ENCODE data around the gene CDIP1. TPM values are rescaled to one million over a fixed set of nuclear protein-coding genes. Genes with fewer than 3 reads are reported as not detected.
A peak's percentile ranks its signal among the peaks of the same experiment; 100 is the strongest.

The CDIP1 gene
- total RNA-seq, 2 experiments from 2014 or later, result 31.9 to 35.7 TPM

- peaks cover 5% of the 10 kb centered on the region for H3K36me3 Mint-ChIP-seq (ENCODE audit: low read depth)
- H3K27me3 Mint-ChIP-seq (ENCODE audit: low read depth), result no peaks in the 10 kb centered on the region
- peak; percentile 95 for DNase-seq
- H3K9me3 Mint-ChIP-seq, result no peaks in the 10 kb centered on the region
- intact Hi-C loops (cut with micrococcal nuclease), result loop anchor here (1.0 to 5.0 kb wide), 10 partner anchors 29 to 482 kb away; partner anchors contain the start of genes CDIP1, DNAJA3, MGRN1 and NUDT16L1
- H3K4me1 Mint-ChIP-seq (ENCODE audit: low read depth), result peaks cover 42% of the 10 kb centered on the region
- CTCF ChIA-PET, result interaction anchor here (0.5 to 5.4 kb wide), 10 partner anchors 9 to 183 kb away, joined by 3 to 32 read pairs (median 4); no protein-coding TSS in a partner anchor
- peak within 1 kb of the TSS; percentile 82 for H3K27ac Mint-ChIP-seq
- peak within 1 kb of the TSS; percentile 89 for H3K4me3 Mint-ChIP-seq
Observed at GRCh38 chr16:4475880-4476788, 62.4 kb downstream of the CDIP1 start, which contains the start of gene HMOX2. Gene HMOX2 (plus strand): TSS chr16:4476398. CDS start chr16:4505525, 29,127 bp downstream.

DNA sequence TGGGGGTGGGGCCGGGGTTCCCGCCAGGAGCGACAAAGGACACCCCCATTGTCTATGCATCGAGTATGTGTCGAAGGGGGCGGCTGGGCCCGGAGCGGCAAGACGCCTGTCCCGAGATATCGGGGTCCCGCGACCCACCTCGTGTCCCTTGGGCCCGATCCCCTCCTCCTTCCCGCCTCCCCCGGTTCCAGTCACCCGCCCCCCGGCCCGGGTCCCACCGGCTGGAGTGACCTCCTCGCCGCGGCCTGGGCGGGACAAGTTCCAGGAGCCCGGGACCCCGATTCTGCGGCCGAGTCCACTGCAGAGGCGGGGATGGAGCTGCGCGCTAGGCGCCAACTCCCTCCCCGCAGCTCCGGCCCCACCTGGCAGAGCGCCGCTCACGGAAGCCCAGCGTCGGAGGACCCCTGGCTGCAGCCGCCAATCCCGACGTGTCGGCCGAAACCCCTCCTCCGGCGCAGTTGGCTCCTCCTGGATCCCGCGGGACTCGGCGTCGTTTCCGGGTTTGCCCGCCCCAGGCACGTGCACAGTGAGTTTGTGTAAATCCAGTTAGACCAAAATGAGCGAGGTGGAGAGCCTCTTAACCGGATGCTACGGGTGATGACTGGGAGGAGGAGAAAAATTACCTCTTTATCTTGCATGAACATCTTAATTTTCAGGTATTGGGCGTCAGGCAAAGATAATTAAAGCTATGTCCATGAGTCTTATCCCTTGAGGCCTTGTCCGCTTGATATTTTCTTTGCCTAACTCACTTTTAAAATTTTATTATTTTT, 64.2 kb downstream of the CDIP1 start, which contains the start of gene NMRAL1:
Gene NMRAL1, minus strand, starts transcription at position 434 of the 770 bp plus-strand sequence. CDS start 493 bp downstream, outside the sequence.
- peaks cover 5% of the 10 kb centered on the region for H3K36me3 Mint-ChIP-seq (ENCODE audit: low read depth)
- peaks cover 41% of the 10 kb centered on the region for H3K4me1 Mint-ChIP-seq (ENCODE audit: low read depth)
- DNase-seq, result peak; percentile 95
- H3K27me3 Mint-ChIP-seq (ENCODE audit: low read depth), result no peaks in the 10 kb centered on the region
- H3K9me3 Mint-ChIP-seq, result no peaks in the 10 kb centered on the region
- intact Hi-C loops (cut with micrococcal nuclease), result no loop called here
- peak within 1 kb of the TSS; percentile 89 for H3K4me3 Mint-ChIP-seq
- H3K27ac Mint-ChIP-seq, result peak within 1 kb of the TSS; percentile 82
- CTCF ChIA-PET, result interaction anchor here (5.4 kb wide), 1 partner anchor 32 kb away, joined by 32 read pairs; no protein-coding TSS in a partner anchor

DNA sequence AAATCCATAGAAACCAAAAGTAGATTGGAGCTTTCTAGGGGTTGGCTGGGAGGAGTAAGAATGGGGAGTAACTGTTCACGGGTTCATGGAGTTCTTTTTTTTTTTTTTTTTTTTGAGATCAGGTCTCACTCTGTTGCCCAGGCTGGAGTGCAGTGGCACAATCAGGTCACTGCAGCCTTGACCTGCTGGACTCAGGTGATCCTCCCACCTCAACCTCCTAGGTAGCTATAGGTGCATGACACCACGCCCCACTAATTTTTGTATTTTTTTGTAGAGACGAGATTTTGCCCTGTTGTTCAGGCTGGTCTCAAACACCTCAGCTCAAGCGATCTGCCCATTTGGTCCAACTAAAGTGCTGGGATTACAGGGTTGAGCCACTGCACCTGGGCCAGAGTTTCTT, 65.7 kb downstream of the CDIP1 start:
- intact Hi-C loops (cut with micrococcal nuclease), result no loop called here
- H3K4me1 Mint-ChIP-seq (ENCODE audit: low read depth), result peaks cover 32% of the 10 kb centered on the region
- no peak overlapping the region for H3K4me3 Mint-ChIP-seq
- CTCF ChIA-PET, result interaction anchor here (0.6 to 1.5 kb wide), 2 partner anchors 33 to 68 kb away, joined by 3 read pairs; no protein-coding TSS in a partner anchor
- H3K36me3 Mint-ChIP-seq (ENCODE audit: low read depth), result peaks cover 7% of the 10 kb centered on the region
- H3K9me3 Mint-ChIP-seq, result no peaks in the 10 kb centered on the region
- no peak for DNase-seq
- no peaks in the 10 kb centered on the region for H3K27me3 Mint-ChIP-seq (ENCODE audit: low read depth)
- peak overlapping the region; percentile 50 for H3K27ac Mint-ChIP-seq

DNA sequence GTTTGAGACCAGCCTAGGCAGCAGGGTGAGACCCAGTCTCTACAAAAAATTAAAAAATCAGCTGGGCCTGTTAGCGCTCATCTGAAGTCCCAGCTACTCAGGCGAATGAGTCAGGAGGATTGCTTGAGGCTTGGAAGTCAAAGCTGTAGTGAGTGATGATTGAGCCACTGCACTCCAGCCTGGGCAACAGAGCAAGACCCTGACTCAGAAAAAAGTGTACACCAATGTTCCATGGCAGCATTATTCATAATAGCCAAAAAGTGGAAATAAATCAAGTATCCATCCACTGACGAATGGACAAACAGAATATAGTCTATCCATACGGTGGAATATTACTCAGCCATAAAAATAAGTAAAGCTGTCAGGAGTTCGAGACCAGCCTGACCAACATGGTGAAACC, 66.7 kb downstream of the CDIP1 start:
- Mint-ChIP-seq H3K27ac (no peak overlapping the region), H3K27me3 (ENCODE audit: low read depth) (no peaks in the 10 kb centered on the region), H3K4me1 (ENCODE audit: low read depth) (peaks cover 24% of the 10 kb centered on the region), H3K4me3 (no peak overlapping the region), H3K36me3 (ENCODE audit: low read depth) (peaks cover 10% of the 10 kb centered on the region), H3K9me3 (no peaks in the 10 kb centered on the region)
- CTCF ChIA-PET, result no interaction called here
- intact Hi-C loops (cut with micrococcal nuclease), result no loop called here
- no peak for DNase-seq

- no peak overlapping the region for H3K27ac Mint-ChIP-seq
- no peaks in the 10 kb centered on the region for H3K9me3 Mint-ChIP-seq
- no peaks in the 10 kb centered on the region for H3K27me3 Mint-ChIP-seq (ENCODE audit: low read depth)
- no peak for DNase-seq
- CTCF ChIA-PET, result no interaction called here
- intact Hi-C loops (cut with micrococcal nuclease), result no loop called here
- peaks cover 15% of the 10 kb centered on the region for H3K4me1 Mint-ChIP-seq (ENCODE audit: low read depth)
- H3K36me3 Mint-ChIP-seq (ENCODE audit: low read depth), result peaks cover 17% of the 10 kb centered on the region
- H3K4me3 Mint-ChIP-seq, result no peak overlapping the region
Observed at GRCh38 chr16:4468972-4469371, 69.6 kb downstream of the CDIP1 start.

DNA sequence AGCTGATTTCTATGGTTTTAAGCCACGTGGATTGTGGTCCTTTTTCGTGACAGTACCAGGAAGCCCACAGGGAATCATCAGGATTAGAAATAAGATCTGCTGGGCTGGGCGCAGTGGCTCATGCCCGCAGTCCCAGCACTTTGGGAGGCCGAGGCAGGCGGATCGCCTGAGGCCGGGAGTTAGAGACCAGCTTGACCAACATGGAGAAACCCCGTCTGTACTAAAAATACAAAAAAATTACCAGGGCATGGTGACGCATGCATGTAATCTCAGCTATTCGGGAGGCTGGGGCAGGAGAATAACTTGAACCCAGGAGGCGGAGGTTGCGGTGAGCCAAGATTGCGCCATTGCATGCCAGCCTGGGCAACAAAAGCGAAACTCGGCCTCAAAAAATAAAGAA, 70.7 kb downstream of the CDIP1 start:
- Mint-ChIP-seq H3K4me1 (ENCODE audit: low read depth) (peaks cover 8% of the 10 kb centered on the region), H3K36me3 (ENCODE audit: low read depth) (peaks cover 17% of the 10 kb centered on the region), H3K27me3 (ENCODE audit: low read depth) (no peaks in the 10 kb centered on the region), H3K27ac (no peak overlapping the region), H3K4me3 (no peak overlapping the region), H3K9me3 (no peaks in the 10 kb centered on the region)
- intact Hi-C loops (cut with micrococcal nuclease), result no loop called here
- no peak for DNase-seq
- CTCF ChIA-PET, result interaction anchor here (0.6 kb wide), 1 partner anchor 147 kb away, joined by 5 read pairs; no protein-coding TSS in a partner anchor

- H3K9me3 Mint-ChIP-seq, result no peaks in the 10 kb centered on the region
- DNase-seq, result peak; percentile 36
- intact Hi-C loops (cut with micrococcal nuclease), result no loop called here
- H3K27me3 Mint-ChIP-seq (ENCODE audit: low read depth), result no peaks in the 10 kb centered on the region
- H3K27ac Mint-ChIP-seq, result peak overlapping the region; percentile 50
- H3K36me3 Mint-ChIP-seq (ENCODE audit: low read depth), result peaks cover 15% of the 10 kb centered on the region
- CTCF ChIA-PET, result interaction anchor here (0.7 kb wide), 1 partner anchor 160 kb away, joined by 3 read pairs; no protein-coding TSS in a partner anchor
- H3K4me3 Mint-ChIP-seq, result no peak overlapping the region
- H3K4me1 Mint-ChIP-seq (ENCODE audit: low read depth), result peaks cover 5% of the 10 kb centered on the region
Observed at GRCh38 chr16:4465977-4466779, 72.4 kb downstream of the CDIP1 start.

DNA sequence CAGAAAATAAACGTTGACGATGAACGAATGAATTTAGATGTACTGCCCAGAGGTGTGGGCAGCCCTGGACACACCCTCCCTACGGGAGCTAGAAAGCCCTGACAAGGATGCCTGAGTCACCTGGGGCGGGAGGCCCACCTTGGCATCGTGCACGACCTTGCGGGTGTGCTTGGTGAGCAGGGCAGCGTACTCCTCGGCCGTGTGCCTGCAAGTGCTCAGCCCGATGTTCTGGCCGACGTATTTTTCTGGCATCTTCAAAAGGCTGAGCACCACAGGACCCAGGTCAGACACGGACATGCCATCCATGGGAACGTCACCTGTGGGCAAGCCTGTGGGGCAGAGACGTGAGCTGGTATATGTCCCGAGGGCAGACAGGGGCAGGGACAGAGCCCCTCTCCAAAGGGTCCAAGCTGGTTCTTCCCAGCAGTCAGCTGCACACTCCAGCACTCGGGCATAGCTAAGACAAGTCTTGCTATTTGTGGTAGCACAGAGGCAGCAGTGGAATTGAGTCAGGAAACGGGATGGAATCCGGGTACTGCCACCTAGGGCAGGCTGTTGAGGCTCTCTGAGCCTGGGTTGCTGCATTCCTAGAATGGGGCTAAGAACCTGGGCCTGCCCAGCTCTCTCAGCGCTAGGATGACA, 74.9 kb downstream of the CDIP1 start:
- Mint-ChIP-seq H3K4me1 (ENCODE audit: low read depth) (peaks cover 9% of the 10 kb centered on the region), H3K4me3 (no peak overlapping the region), H3K9me3 (no peaks in the 10 kb centered on the region), H3K36me3 (ENCODE audit: low read depth) (peaks cover 24% of the 10 kb centered on the region), H3K27me3 (ENCODE audit: low read depth) (no peaks in the 10 kb centered on the region), H3K27ac (no peak overlapping the region)
- CTCF ChIA-PET, result no interaction called here
- no peak for DNase-seq
- intact Hi-C loops (cut with micrococcal nuclease), result no loop called here

- H3K36me3 Mint-ChIP-seq (ENCODE audit: low read depth), result peaks cover 21% of the 10 kb centered on the region
- H3K4me3 Mint-ChIP-seq, result no peak overlapping the region
- no peaks in the 10 kb centered on the region for H3K9me3 Mint-ChIP-seq
- DNase-seq, result no peak
- peak overlapping the region; percentile 46 for H3K27ac Mint-ChIP-seq
- intact Hi-C loops (cut with micrococcal nuclease), result no loop called here
- CTCF ChIA-PET, result interaction anchor here (0.6 kb wide), 2 partner anchors 46 to 167 kb away, joined by 3 read pairs; no protein-coding TSS in a partner anchor
- H3K27me3 Mint-ChIP-seq (ENCODE audit: low read depth), result no peaks in the 10 kb centered on the region
- H3K4me1 Mint-ChIP-seq (ENCODE audit: low read depth), result peaks cover 11% of the 10 kb centered on the region
Observed at GRCh38 chr16:4461250-4462085, 77.1 kb downstream of the CDIP1 start.

DNA sequence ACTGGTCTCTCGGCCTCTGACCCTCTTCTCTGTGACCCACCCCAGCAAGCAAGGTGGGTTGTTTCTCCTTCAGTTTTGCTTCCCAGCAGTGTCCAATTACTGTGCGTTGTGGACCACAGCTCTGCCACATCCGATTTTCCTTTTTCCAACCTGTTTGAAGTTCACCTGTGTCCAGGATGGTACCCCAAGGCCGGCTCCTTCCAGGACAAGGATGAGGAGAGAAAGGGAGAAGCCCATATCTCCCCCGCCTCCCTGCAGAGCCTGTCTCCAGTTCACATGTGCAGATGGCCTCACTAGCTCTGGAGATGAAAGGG, 77.7 kb downstream of the CDIP1 start:
- Mint-ChIP-seq H3K27ac (peak overlapping the region; percentile 46), H3K9me3 (no peaks in the 10 kb centered on the region), H3K27me3 (ENCODE audit: low read depth) (no peaks in the 10 kb centered on the region), H3K4me3 (no peak overlapping the region), H3K36me3 (ENCODE audit: low read depth) (peaks cover 19% of the 10 kb centered on the region), H3K4me1 (ENCODE audit: low read depth) (peaks cover 8% of the 10 kb centered on the region)
- no peak for DNase-seq
- intact Hi-C loops (cut with micrococcal nuclease), result no loop called here
- CTCF ChIA-PET, result interaction anchor here (0.6 to 1.0 kb wide), 2 partner anchors 10 to 47 kb away, joined by 3 read pairs; no protein-coding TSS in a partner anchor

Measured in activated naive CD4-positive, alpha-beta T cell treated with anti-CD3 and anti-CD28 coated beads for 36 hours (primary cell).